ENCODE measurements around the gene CCSER2.
"Not testable (repeated sequence)": the region's sequence is repeated elsewhere in the genome, so short reads cannot be mapped to it uniquely, and the experiment has no call there.

CCSER2 gene

GRCh38 chr10:84311576-84311975 lies 16.8 kb upstream of the CCSER2 start:
- no peak for DNase-seq
- intact Hi-C loops (cut with DNase I): no loop called here

- intact Hi-C loops (cut with DNase I): no loop called here
- DNase-seq: no peak
Observed at GRCh38 chr10:84312816-84313215, 15.6 kb upstream of the CCSER2 start.

GRCh38 chr10:84314275-84314674 lies 14.1 kb upstream of the CCSER2 start:
- no peak for DNase-seq
- intact Hi-C loops (cut with DNase I): no loop called here

- intact Hi-C loops (cut with DNase I): no loop called here
- DNase-seq: no peak
Observed at GRCh38 chr10:84317174-84317573, 11.2 kb upstream of the CCSER2 start.

GRCh38 chr10:84321902-84322301 lies 6.5 kb upstream of the CCSER2 start:
- DNase-seq: no peak
- intact Hi-C loops (cut with DNase I): no loop called here

GRCh38 chr10:84323566-84323965 lies 4.8 kb upstream of the CCSER2 start:
- DNase-seq; intact Hi-C loops (cut with DNase I): not testable (repeated sequence)

- intact Hi-C loops (cut with DNase I): loop anchor here (5.0 kb wide), 1 partner anchor 185 kb away; no protein-coding TSS in a partner anchor
- not testable (repeated sequence) for DNase-seq
Observed at GRCh38 chr10:84326995-84327394, 1.4 kb upstream of the CCSER2 start.

GRCh38 chr10:84329196-84329611 lies 815 bp downstream of the CCSER2 start:
- peak in 1 of 10 donors; percentile 16 for DNase-seq
- intact Hi-C loops (cut with DNase I): loop anchor here (5.0 kb wide), 1 partner anchor 187 kb away; no protein-coding TSS in a partner anchor

- peak in 1 of 10 donors; percentile 39 for DNase-seq
- intact Hi-C loops (cut with DNase I): loop anchor here (5.0 kb wide), 1 partner anchor 188 kb away; no protein-coding TSS in a partner anchor
Observed at GRCh38 chr10:84329986-84330651, 1.7 kb downstream of the CCSER2 start.

GRCh38 chr10:84331091-84331490 lies 2.7 kb downstream of the CCSER2 start:
- intact Hi-C loops (cut with DNase I): no loop called here
- DNase-seq: no peak

- no peak for DNase-seq
- intact Hi-C loops (cut with DNase I): no loop called here
Observed at GRCh38 chr10:84333864-84334451, 5.6 kb downstream of the CCSER2 start.

- intact Hi-C loops (cut with DNase I): no loop called here
- no peak for DNase-seq
Observed at GRCh38 chr10:84334811-84335210, 6.4 kb downstream of the CCSER2 start.

- no peak for DNase-seq
- intact Hi-C loops (cut with DNase I): no loop called here
Observed at GRCh38 chr10:84335516-84335915, 7.1 kb downstream of the CCSER2 start.

GRCh38 chr10:84336406-84337090 lies 8.2 kb downstream of the CCSER2 start:
- intact Hi-C loops (cut with DNase I): no loop called here
- DNase-seq: no peak

- DNase-seq: no peak
- intact Hi-C loops (cut with DNase I): no loop called here
Observed at GRCh38 chr10:84337199-84337598, 8.8 kb downstream of the CCSER2 start.

GRCh38 chr10:84339025-84339424 lies 10.6 kb downstream of the CCSER2 start:
- intact Hi-C loops (cut with DNase I): no loop called here

GRCh38 chr10:84340187-84340586 lies 11.8 kb downstream of the CCSER2 start:
- no peak for DNase-seq
- intact Hi-C loops (cut with DNase I): no loop called here

More at GRCh38 chr10:84339025-84339424, 10.6 kb downstream of the CCSER2 start:
- DNase-seq: no peak

- no peak for DNase-seq
- intact Hi-C loops (cut with DNase I): no loop called here
Observed at GRCh38 chr10:84340632-84341537, 12.5 kb downstream of the CCSER2 start.

GRCh38 chr10:84341538-84341856 lies 13.1 kb downstream of the CCSER2 start:
- intact Hi-C loops (cut with DNase I): no loop called here
- no peak for DNase-seq

GRCh38 chr10:84341983-84342382 lies 13.6 kb downstream of the CCSER2 start:
- DNase-seq: no peak
- intact Hi-C loops (cut with DNase I): no loop called here

- DNase-seq: no peak
- intact Hi-C loops (cut with DNase I): no loop called here
Observed at GRCh38 chr10:84342584-84342983, 14.2 kb downstream of the CCSER2 start.

Data from posterior cingulate gyrus (tissue), 11 donors.